GM12878 (cell line): ENCODE measurements around the gene OLA1. TPM values are rescaled to one million over a fixed set of nuclear protein-coding genes. Genes with fewer than 3 reads are reported as not detected.
A peak's percentile ranks its signal among the peaks of the same experiment; 100 is the strongest.

Experiments
- ATAC-seq: fragments of 200-7000 bp; cut with Tn5 transposase; 3 replicates; pipeline ENCODE4 v1.9.1; 2020; ENCODE audit warnings: mild to moderate bottlenecking, moderate library complexity
- BruUV-seq: library from RNA; stranded (reverse); fragments of 400-500 nt; replicated peaks from 2 replicates; lab custom pipeline; 2021; lab: Mats Ljungman, UMichigan
- CTCF ChIA-PET: fragments of 300-600 bp; sonication (Branson Sonifier 250); formaldehyde crosslinking; extraction: SDS; loops from one replicate; lab custom pipeline; 2021; ENCODE audit warnings: inconsistent platforms; lab: Yijun Ruan, JAX
- POLR2A ChIA-PET: fragments of 350-600 bp; formaldehyde crosslinking; extraction: SDS; loops from one replicate; lab custom pipeline; 2021; ENCODE audit warnings: inconsistent platforms; lab: Charles Lee
- RAD21 ChIA-PET: fragments of 300-600 bp; sonication (Branson Sonifier 250); formaldehyde crosslinking; loops from one replicate; lab custom pipeline; 2023; ENCODE audit warnings: antibody characterized with exemption; ENCODE audit not compliant: unreplicated experiment; lab: Charles Lee
- SMC1A ChIA-PET: fragments of 300-600 bp; sonication (Branson Sonifier 250); formaldehyde crosslinking; loops from one replicate; lab custom pipeline; 2023; ENCODE audit not compliant: unreplicated experiment, uncharacterized antibody; lab: Charles Lee
- DNase-seq: peaks from one replicate; pipeline ENCODE4 v3.0.0-alpha.2; 2011; ENCODE audit warnings: low read depth, low spot score
- FAIRE-seq: peaks from 3 replicates; lab custom pipeline; 2011; peaks lifted over from hg19 to GRCh38; lab: Jason Lieb, UNC
- H2AFZ ChIP-seq: 2 replicates; pipeline ENCODE4 v1.6.0; 2011; ENCODE audit warnings: low read depth, low read length, control low read depth; ENCODE audit not compliant: control insufficient read depth
- H3K27ac ChIP-seq: 2 replicates; pipeline ENCODE4 v1.5.1; 2011; ENCODE audit warnings: control low read depth; ENCODE audit not compliant: control insufficient read depth, insufficient read depth
- H3K27me3 ChIP-seq, 2 experiments: replicated peaks in 1 of 2; 2 replicates each; pipeline versions ENCODE4 v1.6.0 to v1.6.1; 2011; ENCODE audit warnings: low read length in 1 of 2; ENCODE audit not compliant: control insufficient read depth in 2 of 2, insufficient read depth in 2 of 2
- H3K36me3 ChIP-seq, 2 experiments: 2 replicates each; pipeline ENCODE4 v1.5.1; 2011; ENCODE audit warnings: low read length in 1 of 2; ENCODE audit not compliant: control insufficient read depth in 2 of 2, insufficient read depth in 2 of 2
- H3K4me1 ChIP-seq: 2 replicates; pipeline ENCODE4 v1.6.1; 2011; ENCODE audit warnings: mild to moderate bottlenecking, low read length, moderate library complexity, mixed read lengths; ENCODE audit not compliant: control insufficient read depth, insufficient read depth
- H3K4me2 ChIP-seq: 2 replicates; pipeline ENCODE4 v1.6.0; 2011; ENCODE audit warnings: control low read depth; ENCODE audit not compliant: control insufficient read depth, insufficient read depth
- H3K4me3 ChIP-seq: fragments of 200-600 bp; sonication (generic); 2 replicates; pipeline ENCODE4 v1.5.1; 2016
- H3K79me2 ChIP-seq: 2 replicates; pipeline ENCODE4 v1.6.0; 2011; ENCODE audit warnings: low read length; ENCODE audit not compliant: control insufficient read depth, insufficient read depth
- H3K9ac ChIP-seq: 2 replicates; pipeline ENCODE4 v1.8.0; 2011; ENCODE audit warnings: low read length, control low read depth, mixed read lengths; ENCODE audit not compliant: control insufficient read depth, insufficient read depth
- H3K9me3 ChIP-seq: replicated peaks from 3 replicates; pipeline ENCODE4 v1.5.1; 2011; ENCODE audit warnings: mild to moderate bottlenecking, low read length; ENCODE audit not compliant: control insufficient read depth, insufficient read depth
- H4K20me1 ChIP-seq: 2 replicates; pipeline ENCODE4 v1.6.0; 2011; ENCODE audit not compliant: control insufficient read depth, insufficient read depth
- CHD2 ChIP-seq: IDR thresholded peaks from 2 replicates; pipeline ENCODE4 v1.6.1; 2011; ENCODE audit warnings: low read depth, low read length, improper control_type of control experiment, borderline replicate concordance
- CREB1 ChIP-seq: IDR thresholded peaks from 2 replicates; pipeline ENCODE4 v1.6.1; 2012; ENCODE audit warnings: low read depth, mild to moderate bottlenecking, inconsistent platforms
- LARP7 ChIP-seq: fragments of 450-650 bp; IDR thresholded peaks from 2 replicates; pipeline ENCODE4 v1.6.1; 2017; ENCODE audit warnings: mild to moderate bottlenecking
- RAD51 ChIP-seq: fragments of 450-650 bp; IDR thresholded peaks from 2 replicates; pipeline ENCODE4 v1.6.1; 2016; ENCODE audit warnings: moderate library complexity, mild to moderate bottlenecking, inconsistent platforms
- SREBF1 ChIP-seq: IDR thresholded peaks from 2 replicates; pipeline ENCODE4 v1.6.1; 2012; ENCODE audit warnings: mild to moderate bottlenecking, low read length
- USF2 ChIP-seq: IDR thresholded peaks from 2 replicates; pipeline ENCODE4 v1.6.1; 2011; ENCODE audit warnings: low read depth, low read length, improper control_type of control experiment, borderline replicate concordance
- YY1 ChIP-seq: IDR thresholded peaks from 2 replicates; pipeline ENCODE4 v1.6.1; 2011; ENCODE audit warnings: low read depth, mild to moderate bottlenecking, low read length
- ZBTB4 ChIP-seq: fragments of 450-650 bp; formaldehyde crosslinking; IDR thresholded peaks from 2 replicates; pipeline ENCODE4 v1.4.0; 2022; ENCODE audit warnings: mild to moderate bottlenecking, moderate library complexity
- ZNF592 ChIP-seq: fragments of 450-650 bp; IDR thresholded peaks from 2 replicates; pipeline ENCODE4 v1.6.1; 2017; ENCODE audit warnings: mild to moderate bottlenecking, moderate library complexity
- ZSCAN29 ChIP-seq: fragments of 450-650 bp; IDR thresholded peaks from 2 replicates; pipeline ENCODE4 v1.6.1; 2017; ENCODE audit warnings: mild to moderate bottlenecking, moderate library complexity
- WGBS: methylation state at CpG from one replicate; pipeline ENCODE4 v1.1.6; 2016; ENCODE audit warnings: low lambda C conversion rate; ENCODE audit not compliant: insufficient replicate concordance, insufficient coverage; ENCODE audit errors: missing lambda C conversion rate; 5-methylcytosine and 5-hydroxymethylcytosine counted together
- in situ Hi-C: fragments of 300-500 bp; cut with MboI; formaldehyde crosslinking; loops from 9 replicates; pipeline ENCODE4 v1.14.3; 2018; ENCODE audit warnings: mixed read lengths
- intact Hi-C: fragments of 100-400 bp; cut with micrococcal nuclease; formaldehyde crosslinking; loops from one replicate; pipeline ENCODE4 v1.14.2; 2022; ENCODE audit not compliant: unreplicated experiment
- polyA plus RNA-seq, 11 experiments: library from polyadenylated mRNA; depleted of rRNA in 4 of 11; unstranded in 6 of 11; stranded (reverse) in 5 of 11; fragments of >200 nt; fragmentation: Nextera tagmentation in 4 of 11; fragmentation: Illumina TruSeq in 1 of 11; extraction: Ambion mirVana in 4 of 11; extraction: Trizol in 1 of 11; gene quantifications; 1 replicate in 1 of 11; 2 replicates in 10 of 11; pipeline versions ENCODE4 v1.2.1 to v1.2.3, GENCODE V29; 2011 to 2016; ENCODE audit warnings: inconsistent platforms in 2 of 11, missing spikeins in 2 of 11, low read depth in 1 of 11
- total RNA-seq, 4 experiments: library from RNA; depleted of rRNA in 3 of 4; stranded (reverse); fragments of >200 nt in 3 of 4; fragmentation: Illumina TruSeq in 1 of 4; extraction: Trizol in 1 of 4; gene quantifications; 2 replicates each; pipeline versions ENCODE4 v1.2.1 to v1.2.3, GENCODE V29; 2013 to 2021

The OLA1 gene
- total and polyA plus RNA-seq, 10 of the 15 experiments (the other 5 are each of a cell fraction or from before 2014, with no cell fraction given) = 107 to 238 (median 142) TPM

GRCh38 chr2:174072069-174072468 lies 176.3 kb downstream of the OLA1 start (continued):
- TF ChIP-seq CREB1 = no peak
- no peak for TF ChIP-seq YY1
- no peak for TF ChIP-seq ZNF592
- no peak for TF ChIP-seq SREBF1
- TF ChIP-seq RAD51 = peak; percentile 92
- peak; percentile 2; the same call in 1 of the 2 replicates for TF ChIP-seq USF2

GRCh38 chr2:174071321-174071720 lies 177.0 kb downstream of the OLA1 start:
- no peak overlapping the region for H3K4me3 ChIP-seq
- H3K9me3 ChIP-seq = no peaks in the 10 kb centered on the region
- ChIA-PET SMC1A (interaction anchor here (0.6 to 1.1 kb wide), 3 partner anchors 11 to 355 kb away, joined by 3 read pairs; no protein-coding TSS in a partner anchor), CTCF (interaction anchor here (1.1 kb wide), 1 partner anchor 27 kb away, joined by 3 read pairs; no protein-coding TSS in a partner anchor), POLR2A (no interaction called here), RAD21 (no interaction called here)
- no peak for DNase-seq
- H3K9ac ChIP-seq = no peak overlapping the region
- in situ Hi-C loops = no loop called here
- H3K79me2 ChIP-seq = no peaks in the 10 kb centered on the region
- H3K27me3 ChIP-seq = no peaks in the 10 kb centered on the region
- FAIRE-seq = no peak
- WGBS = 100% methylated on average over 3 of the region's 3 CpGs
- no peak overlapping the region for H3K4me2 ChIP-seq
- ATAC-seq = no peak
- peaks cover 0 to 7% of the 10 kb centered on the region in 2 experiments; a peak in 3 of 4 replicates for H3K36me3 ChIP-seq
- intact Hi-C loops = no loop called here
- TF ChIP-seq ZSCAN29 (no peak), CHD2 (no peak), ZBTB4 (CRISPR knock-in tag) (no peak), LARP7 (no peak)
- no peak overlapping the region for H3K27ac ChIP-seq
- no peaks in the 10 kb centered on the region; the same call in 1 of the 2 replicates for H4K20me1 ChIP-seq
- no TSS peak for BruUV-seq
- H2AFZ ChIP-seq = no peak overlapping the region
- no peaks in the 10 kb centered on the region for H3K4me1 ChIP-seq
